ENCODE data around the gene RPL5. TPM values are rescaled to one million over a fixed set of nuclear protein-coding genes. Genes with fewer than 3 reads are reported as not detected.
A peak's percentile ranks its signal among the peaks of the same experiment; 100 is the strongest.

Gene RPL5
- total and polyA plus RNA-seq, 2 donors (not counting 1 experiment from before 2014, with no cell fraction given): 1,104 to 1,477 TPM

DNA sequence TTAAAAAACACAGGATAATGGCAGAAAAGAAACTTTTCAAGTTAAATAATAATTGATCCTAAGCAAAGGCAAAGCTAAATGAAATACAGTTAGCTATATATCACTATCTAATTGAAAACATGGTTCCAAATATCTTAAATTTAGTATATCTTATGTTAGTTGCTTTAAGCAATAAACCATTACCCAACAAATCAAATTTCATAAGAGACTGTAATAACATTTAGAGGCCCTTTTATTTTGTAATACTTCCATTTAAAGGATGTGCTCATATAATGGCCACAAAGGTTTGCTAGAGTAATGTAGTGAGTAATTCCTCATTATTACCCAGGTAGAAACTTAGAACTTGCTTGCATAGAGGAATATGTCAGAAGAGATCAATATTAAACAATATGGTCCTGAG, 32.3 kb downstream of the RPL5 start:
- Histone ChIP-seq H3K36me3 (replicated peaks in 1 of 2; ENCODE audit: control extremely low read depth in 1 of 2, control insufficient read depth in 1 of 2, extremely low read depth in 1 of 2, insufficient read depth in 2 of 2, low read length in 1 of 2) (peaks cover 0 to 20% of the 10 kb centered on the region in 2 experiments), H3K27ac (ENCODE audit: low read length in 2 of 2) (peak overlapping the region in 1 of 2 donors; percentile 12), H3K4me2 (replicated peaks; ENCODE audit: low read depth, low read length, poor library complexity, severe bottlenecking) (no peak overlapping the region), H2AFZ (ENCODE audit: insufficient read depth, low read depth, low read length, poor library complexity, severe bottlenecking) (no peak overlapping the region), H3K9ac (ENCODE audit: low read length) (no peak overlapping the region), H3K79me2 (ENCODE audit: control insufficient read depth, insufficient read depth, low read length) (peaks cover 2% of the 10 kb centered on the region), H4K20me1 (ENCODE audit: control insufficient read depth, insufficient read depth, low read length, poor library complexity, severe bottlenecking) (no peaks in the 10 kb centered on the region), H3K27me3 (replicated peaks in 1 of 4; ENCODE audit: control extremely low read depth in 1 of 4, control insufficient read depth in 3 of 4, insufficient read depth in 4 of 4, low read length in 3 of 4) (no peaks in the 10 kb centered on the region), H3K4me1 (ENCODE audit: control insufficient read depth in 2 of 2, insufficient read depth in 2 of 2, low read length in 2 of 2) (peaks cover 0 to 3% of the 10 kb centered on the region in 2 donors), H3K4me3 (ENCODE audit: control extremely low read depth in 1 of 5, extremely low read depth in 1 of 5, insufficient read depth in 1 of 5, low read depth in 2 of 5, low read length in 4 of 5) (no peak overlapping the region), H3K9me3 (ENCODE audit: control extremely low read depth in 1 of 3, control insufficient read depth in 2 of 3, insufficient read depth in 1 of 3, low read length in 2 of 3) (no peaks in the 10 kb centered on the region)
- Mint-ChIP-seq H3K9me3 (ENCODE audit: insufficient read depth) (no peaks in the 10 kb centered on the region), H3K4me1 (peaks cover 2% of the 10 kb centered on the region), H3K27me3 (no peaks in the 10 kb centered on the region), H3K4me3 (no peak overlapping the region), H3K27ac (no peak overlapping the region)
- ATAC-seq (ENCODE audit: low read depth) (no peak), DNase-seq (no peak)
- ChIA-PET POLR2A (no interaction called here), CTCF (interaction anchor here (0.7 to 5.1 kb wide), 5 partner anchors 104 to 156 kb away, joined by 3 to 59 read pairs (median 4); no protein-coding TSS in a partner anchor)
- intact Hi-C loops (cut with micrococcal nuclease): no loop called here
- TF ChIP-seq, protein P1, sequence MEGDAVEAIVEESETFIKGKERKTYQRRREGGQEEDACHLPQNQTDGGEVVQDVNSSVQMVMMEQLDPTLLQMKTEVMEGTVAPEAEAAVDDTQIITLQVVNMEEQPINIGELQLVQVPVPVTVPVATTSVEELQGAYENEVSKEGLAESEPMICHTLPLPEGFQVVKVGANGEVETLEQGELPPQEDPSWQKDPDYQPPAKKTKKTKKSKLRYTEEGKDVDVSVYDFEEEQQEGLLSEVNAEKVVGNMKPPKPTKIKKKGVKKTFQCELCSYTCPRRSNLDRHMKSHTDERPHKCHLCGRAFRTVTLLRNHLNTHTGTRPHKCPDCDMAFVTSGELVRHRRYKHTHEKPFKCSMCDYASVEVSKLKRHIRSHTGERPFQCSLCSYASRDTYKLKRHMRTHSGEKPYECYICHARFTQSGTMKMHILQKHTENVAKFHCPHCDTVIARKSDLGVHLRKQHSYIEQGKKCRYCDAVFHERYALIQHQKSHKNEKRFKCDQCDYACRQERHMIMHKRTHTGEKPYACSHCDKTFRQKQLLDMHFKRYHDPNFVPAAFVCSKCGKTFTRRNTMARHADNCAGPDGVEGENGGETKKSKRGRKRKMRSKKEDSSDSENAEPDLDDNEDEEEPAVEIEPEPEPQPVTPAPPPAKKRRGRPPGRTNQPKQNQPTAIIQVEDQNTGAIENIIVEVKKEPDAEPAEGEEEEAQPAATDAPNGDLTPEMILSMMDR (IDR thresholded peaks at IDR 0.05): no peak
- no peak for TF ChIP-seq EZH2 (IDR thresholded peaks at IDR 0.05; ENCODE audit: borderline replicate concordance, insufficient read depth, low read depth, low read length, poor library complexity, severe bottlenecking)

DNA sequence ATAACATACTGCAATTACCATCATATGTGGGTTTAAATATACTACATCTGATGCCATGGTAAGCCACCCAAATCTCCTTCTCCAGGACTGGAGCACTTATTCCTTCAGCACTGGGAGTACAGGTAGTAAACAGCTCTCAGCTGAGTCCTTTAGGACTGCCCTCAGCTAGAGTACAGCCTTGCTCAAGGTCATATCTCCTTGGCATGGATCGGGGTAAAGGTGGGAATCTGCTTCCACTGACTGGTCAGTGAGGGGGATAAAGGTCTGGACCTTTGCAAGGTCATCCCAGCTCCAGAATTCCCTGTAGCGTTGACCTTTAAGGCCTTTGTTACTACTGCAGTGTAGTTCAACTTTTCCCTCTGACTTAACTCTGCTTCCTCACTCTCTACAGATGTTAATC, 38.8 kb downstream of the RPL5 start:
- TF ChIP-seq EZH2 (IDR thresholded peaks at IDR 0.05; ENCODE audit: borderline replicate concordance, insufficient read depth, low read depth, low read length, poor library complexity, severe bottlenecking): no peak
- TF ChIP-seq, protein P1 (IDR thresholded peaks at IDR 0.05): no peak
- Histone ChIP-seq H3K9me3 (ENCODE audit: control extremely low read depth in 1 of 3, control insufficient read depth in 2 of 3, insufficient read depth in 1 of 3, low read length in 2 of 3) (peaks cover 0 to 6% (median 1%) of the 10 kb centered on the region in 3 donors), H2AFZ (ENCODE audit: insufficient read depth, low read depth, low read length, poor library complexity, severe bottlenecking) (no peak overlapping the region), H3K27ac (ENCODE audit: low read length in 2 of 2) (peak overlapping the region in 1 of 2 donors; percentile 4), H3K36me3 (replicated peaks in 1 of 2; ENCODE audit: control extremely low read depth in 1 of 2, control insufficient read depth in 1 of 2, extremely low read depth in 1 of 2, insufficient read depth in 2 of 2, low read length in 1 of 2) (peaks cover 5 to 40% of the 10 kb centered on the region in 2 experiments), H3K9ac (ENCODE audit: low read length) (no peak overlapping the region), H3K4me3 (ENCODE audit: control extremely low read depth in 1 of 5, extremely low read depth in 1 of 5, insufficient read depth in 1 of 5, low read depth in 2 of 5, low read length in 4 of 5) (no peak overlapping the region), H3K79me2 (ENCODE audit: control insufficient read depth, insufficient read depth, low read length) (peaks cover 38% of the 10 kb centered on the region), H3K4me1 (ENCODE audit: control insufficient read depth in 2 of 2, insufficient read depth in 2 of 2, low read length in 2 of 2) (no peaks in the 10 kb centered on the region), H3K27me3 (replicated peaks in 1 of 4; ENCODE audit: control extremely low read depth in 1 of 4, control insufficient read depth in 3 of 4, insufficient read depth in 4 of 4, low read length in 3 of 4) (no peaks in the 10 kb centered on the region), H4K20me1 (ENCODE audit: control insufficient read depth, insufficient read depth, low read length, poor library complexity, severe bottlenecking) (no peaks in the 10 kb centered on the region), H3K4me2 (replicated peaks; ENCODE audit: low read depth, low read length, poor library complexity, severe bottlenecking) (no peak overlapping the region)
- H3K27ac Mint-ChIP-seq: no peak overlapping the region
- intact Hi-C loops (cut with micrococcal nuclease): no loop called here
- ChIA-PET POLR2A (no interaction called here), CTCF (interaction anchor here (0.7 to 4.9 kb wide), 2 partner anchors 93 to 123 kb away, joined by 3 to 25 read pairs; no protein-coding TSS in a partner anchor)
- no peaks in the 10 kb centered on the region for H3K4me1 Mint-ChIP-seq
- H3K9me3 Mint-ChIP-seq (ENCODE audit: insufficient read depth): no peaks in the 10 kb centered on the region
- DNase-seq (no peak), ATAC-seq (ENCODE audit: low read depth) (no peak)
- no peak overlapping the region for H3K4me3 Mint-ChIP-seq
- WGBS (ENCODE audit: insufficient coverage): 100% methylated on average over 1 of the region's 2 CpGs
- no peaks in the 10 kb centered on the region for H3K27me3 Mint-ChIP-seq
